HUDEP-2 (cell line): ENCODE results near the gene DLK1.

Experiments used
- DNase-seq, 76 experiments: peaks; one replicate each; lab custom pipeline; 2025; ENCODE audit not compliant: unreplicated experiment in 76 of 76; lab: John Stamatoyannopoulos, UW

Gene DLK1

GRCh38 chr14:100750762-100751699 lies 24.3 kb downstream of the DLK1 start:
- no peak for DNase-seq

GRCh38 chr14:100754020-100754419 lies 27.3 kb downstream of the DLK1 start:
- no peak for DNase-seq

GRCh38 chr14:100755649-100756048 lies 29.0 kb downstream of the DLK1 start:
- no peak for DNase-seq

GRCh38 chr14:100761481-100761880 lies 34.8 kb downstream of the DLK1 start:
- no peak for DNase-seq

GRCh38 chr14:100762089-100762515 lies 35.4 kb downstream of the DLK1 start:
- DNase-seq = no peak

GRCh38 chr14:100762901-100763300 lies 36.2 kb downstream of the DLK1 start:
- no peak for DNase-seq

GRCh38 chr14:100764471-100765115 lies 37.9 kb downstream of the DLK1 start:
- DNase-seq = no peak

- DNase-seq = no peak
Measured at GRCh38 chr14:100765296-100765695, 38.6 kb downstream of the DLK1 start.

- DNase-seq = no peak
Measured at GRCh38 chr14:100765991-100766390, 39.3 kb downstream of the DLK1 start.

GRCh38 chr14:100767003-100767787 lies 40.5 kb downstream of the DLK1 start:
- DNase-seq = no peak

GRCh38 chr14:100767788-100768536 lies 41.3 kb downstream of the DLK1 start:
- no peak for DNase-seq

GRCh38 chr14:100769035-100769939 lies 42.6 kb downstream of the DLK1 start:
- DNase-seq = no peak

GRCh38 chr14:100770046-100770445 lies 43.4 kb downstream of the DLK1 start:
- no peak for DNase-seq

GRCh38 chr14:100770605-100771120 lies 44.0 kb downstream of the DLK1 start:
- DNase-seq = no peak

GRCh38 chr14:100771121-100771800 lies 44.6 kb downstream of the DLK1 start:
- peak in 4 of 76 experiments; percentile 4 to 70 (median 48) for DNase-seq

GRCh38 chr14:100772607-100773165 lies 46.0 kb downstream of the DLK1 start:
- DNase-seq = no peak

- no peak for DNase-seq
Measured at GRCh38 chr14:100773331-100774163, 46.9 kb downstream of the DLK1 start.
